SK-N-MC (cell line): ENCODE measurements around the gene PTPRN2.
"Not testable (repeated sequence)": the region's sequence is repeated elsewhere in the genome, so short reads cannot be mapped to it uniquely, and the experiment has no call there.

Source experiments
- DNase-seq: peaks from one replicate; pipeline ENCODE4 v3.0.0-alpha.2; 2011; ENCODE audit warnings: low read depth, low spot score
- H3K27ac ChIP-seq: fragments of 200-600 bp; sonication (generic); 2 replicates; pipeline ENCODE4 v1.5.1; 2016; ENCODE audit warnings: mixed run types
- H3K36me3 ChIP-seq: fragments of 200-600 bp; sonication (generic); 2 replicates; pipeline ENCODE4 v1.6.1; 2017; ENCODE audit warnings: antibody characterized with exemption, low read length, mixed read lengths; ENCODE audit not compliant: insufficient read depth
- H3K4me3 ChIP-seq: fragments of 200-600 bp; sonication (generic); 2 replicates; pipeline ENCODE4 v1.5.1; 2016
- H3K9ac ChIP-seq: fragments of 200-600 bp; sonication (generic); 2 replicates; pipeline ENCODE4 v1.8.0; 2017; ENCODE audit warnings: mixed run types, mixed read lengths; ENCODE audit not compliant: insufficient read length
- H3K9me3 ChIP-seq: fragments of 200-600 bp; sonication (generic); 2 replicates; pipeline ENCODE4 v1.6.1; 2017; ENCODE audit warnings: low read depth, mild to moderate bottlenecking, antibody characterized with exemption, low read length, moderate library complexity, mixed read lengths
- EZH2 ChIP-seq: fragments of 200-600 bp; sonication (generic); IDR thresholded peaks from one replicate; pipeline ENCODE4 v1.6.1; 2017; ENCODE audit warnings: antibody characterized with exemption
- FOXP2 ChIP-seq: optimal IDR thresholded peaks from 2 replicates; pipeline ENCODE3; 2011; ENCODE audit warnings: mild to moderate bottlenecking, moderate library complexity; ENCODE audit not compliant: insufficient read depth; ENCODE audit errors: extremely low read length, control extremely low read depth
- POLR2AphosphoS5 ChIP-seq: IDR thresholded peaks from 2 replicates; pipeline ENCODE4 v1.6.1; 2012; ENCODE audit warnings: mild to moderate bottlenecking, low read depth, low read length, borderline replicate concordance

Gene PTPRN2

GRCh38 chr7:157597562-157597961 is 990.1 kb downstream of the PTPRN2 start:
- DNase-seq = no peak
- Histone ChIP-seq H3K4me3 (no peak overlapping the region), H3K9ac (no peak overlapping the region), H3K36me3 (no peaks in the 10 kb centered on the region), H3K9me3 (no peaks in the 10 kb centered on the region), H3K27ac (no peak overlapping the region)
- TF ChIP-seq EZH2 = no peak

GRCh38 chr7:157596881-157597280 is 990.7 kb downstream of the PTPRN2 start:
- TF ChIP-seq POLR2AphosphoS5 = no peak
- no peak for TF ChIP-seq FOXP2
- TF ChIP-seq EZH2 = no peak
- Histone ChIP-seq H3K27ac (no peak overlapping the region), H3K9ac (no peak overlapping the region), H3K9me3 (no peaks in the 10 kb centered on the region), H3K4me3 (no peak overlapping the region), H3K36me3 (no peaks in the 10 kb centered on the region)
- DNase-seq = no peak

DNA sequence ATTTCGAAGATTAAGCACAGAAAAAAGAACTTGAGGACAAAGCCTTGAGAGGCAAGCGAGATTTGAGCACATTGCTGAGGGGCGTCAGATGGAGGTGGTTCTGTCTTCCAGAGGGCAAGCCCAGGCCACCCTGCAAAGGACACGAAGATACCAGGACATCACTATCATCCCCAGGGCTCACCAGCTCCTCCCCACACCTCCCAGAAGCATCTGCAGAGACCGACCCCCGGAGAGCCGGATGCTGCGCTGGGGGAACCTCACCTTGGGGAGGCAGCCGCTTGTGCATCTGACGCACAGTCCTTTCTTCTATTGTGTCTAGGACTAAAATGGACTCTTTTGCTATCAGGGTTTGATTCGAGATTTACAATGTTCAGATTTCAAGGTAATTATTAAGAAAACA is 991.2 kb downstream of the PTPRN2 start:
- no peak for TF ChIP-seq POLR2AphosphoS5
- TF ChIP-seq EZH2 = no peak
- TF ChIP-seq FOXP2 = no peak
- Histone ChIP-seq H3K9me3 (no peaks in the 10 kb centered on the region), H3K4me3 (no peak overlapping the region), H3K36me3 (no peaks in the 10 kb centered on the region), H3K9ac (no peak overlapping the region), H3K27ac (no peak overlapping the region)
- no peak for DNase-seq

- no peak overlapping the region for H3K27ac ChIP-seq
- H3K9ac ChIP-seq = no peak overlapping the region
- TF ChIP-seq EZH2 (no peak), POLR2AphosphoS5 (no peak), FOXP2 (no peak)
- DNase-seq = no peak
- H3K9me3 ChIP-seq = no peaks in the 10 kb centered on the region
- no peak overlapping the region for H3K4me3 ChIP-seq
- no peaks in the 10 kb centered on the region for H3K36me3 ChIP-seq
Observed at GRCh38 chr7:157596026-157596425, 991.6 kb downstream of the PTPRN2 start.

GRCh38 chr7:157595086-157595855 is 992.4 kb downstream of the PTPRN2 start:
- Histone ChIP-seq H3K4me3 (no peak overlapping the region), H3K9me3 (no peaks in the 10 kb centered on the region), H3K36me3 (no peaks in the 10 kb centered on the region)

DNA sequence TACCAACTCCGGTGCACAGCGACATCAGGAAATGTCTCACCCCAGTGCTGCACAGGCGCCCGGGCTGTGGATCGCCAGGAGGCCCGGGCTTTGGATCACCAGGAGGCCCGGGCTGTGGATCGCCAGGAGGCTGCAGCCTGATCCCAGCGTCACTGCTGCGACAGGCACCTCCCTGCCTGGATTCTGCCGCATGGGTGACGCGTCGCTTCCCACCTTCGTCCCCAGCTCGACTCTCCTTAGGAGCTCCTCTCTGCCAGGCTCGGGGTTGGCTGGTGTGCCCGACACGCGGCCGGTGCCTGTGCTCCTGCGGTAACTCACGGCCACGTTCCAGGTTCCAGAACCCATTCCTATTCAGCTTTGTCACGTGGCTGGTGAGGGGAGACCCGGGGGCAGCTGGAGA is 993.3 kb downstream of the PTPRN2 start:
- TF ChIP-seq POLR2AphosphoS5 (no peak), FOXP2 (no peak), EZH2 (no peak)
- no peak overlapping the region for H3K4me3 ChIP-seq
- H3K36me3 ChIP-seq = no peaks in the 10 kb centered on the region
- DNase-seq = no peak
- H3K27ac ChIP-seq = no peak overlapping the region
- no peaks in the 10 kb centered on the region for H3K9me3 ChIP-seq
- no peak overlapping the region for H3K9ac ChIP-seq

More at GRCh38 chr7:157595086-157595855, 992.4 kb downstream of the PTPRN2 start:
- DNase-seq = no peak
- TF ChIP-seq EZH2 = no peak
- no peak for TF ChIP-seq POLR2AphosphoS5
- TF ChIP-seq FOXP2 = no peak
- Histone ChIP-seq H3K27ac (no peak overlapping the region), H3K9ac (no peak overlapping the region)

DNA sequence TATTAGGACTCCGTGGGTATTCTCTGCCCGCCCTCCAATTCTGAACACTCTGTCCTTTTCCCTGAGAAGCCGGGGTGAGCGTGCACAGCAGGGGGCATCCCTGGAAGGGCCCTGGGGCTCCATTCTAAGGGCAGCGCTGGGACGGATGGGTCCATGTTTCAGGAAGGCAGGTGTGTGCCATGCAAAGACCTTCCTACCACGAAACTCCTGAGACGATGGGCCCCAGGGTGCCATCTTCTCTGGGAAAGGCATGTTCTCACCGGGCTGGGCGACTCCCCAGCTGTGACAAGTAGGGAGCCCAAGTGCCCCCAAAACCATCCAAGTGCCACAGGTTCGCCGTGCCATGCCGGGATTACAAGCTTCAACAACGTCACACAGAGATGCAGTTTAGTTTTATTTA is 994.1 kb downstream of the PTPRN2 start:
- H3K9ac ChIP-seq = no peak overlapping the region

DNA sequence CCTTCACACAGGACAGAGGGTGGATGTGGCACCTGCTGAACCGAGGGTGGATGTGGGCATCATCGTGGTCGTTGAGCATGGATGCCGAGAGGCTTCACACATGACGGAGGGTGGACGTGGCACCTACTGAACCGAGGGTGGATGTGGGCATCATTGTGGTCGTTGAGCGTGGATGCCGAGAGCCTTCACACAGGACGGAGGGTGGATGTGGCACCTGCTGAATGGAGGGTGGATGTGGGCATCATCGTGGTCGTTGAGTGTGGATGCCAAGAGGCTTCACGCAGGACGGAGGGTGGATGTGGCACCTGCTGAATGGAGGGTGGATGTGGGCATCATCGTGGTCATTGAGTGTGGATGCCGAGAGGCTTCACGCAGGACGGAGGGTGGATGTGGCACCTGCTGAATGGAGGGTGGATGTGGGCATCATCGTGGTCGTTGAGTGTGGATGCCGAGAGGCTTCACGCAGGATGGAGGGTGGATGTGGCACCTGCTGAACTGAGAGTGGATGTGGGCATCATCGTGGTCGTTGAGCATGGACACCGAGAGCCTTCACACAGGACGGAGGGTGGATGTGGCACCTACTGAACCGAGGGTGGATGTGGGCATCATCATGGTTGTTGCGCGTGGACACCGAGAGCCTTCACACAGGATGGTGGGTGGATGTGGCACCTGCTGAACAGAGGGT is 994.8 kb downstream of the PTPRN2 start:
- H3K27ac ChIP-seq, H3K4me3 ChIP-seq, H3K9me3 ChIP-seq, H3K9ac ChIP-seq, H3K36me3 ChIP-seq, DNase-seq: not testable (repeated sequence)

More for the DNA sequence above, 994.1 kb downstream of the PTPRN2 start:
- no peak overlapping the region for H3K27ac ChIP-seq
- no peak for DNase-seq
- H3K4me3 ChIP-seq = no peak overlapping the region
- H3K36me3 ChIP-seq = no peaks in the 10 kb centered on the region
- TF ChIP-seq POLR2AphosphoS5 = no peak
- TF ChIP-seq FOXP2 = no peak
- no peak for TF ChIP-seq EZH2
- no peaks in the 10 kb centered on the region for H3K9me3 ChIP-seq

DNA sequence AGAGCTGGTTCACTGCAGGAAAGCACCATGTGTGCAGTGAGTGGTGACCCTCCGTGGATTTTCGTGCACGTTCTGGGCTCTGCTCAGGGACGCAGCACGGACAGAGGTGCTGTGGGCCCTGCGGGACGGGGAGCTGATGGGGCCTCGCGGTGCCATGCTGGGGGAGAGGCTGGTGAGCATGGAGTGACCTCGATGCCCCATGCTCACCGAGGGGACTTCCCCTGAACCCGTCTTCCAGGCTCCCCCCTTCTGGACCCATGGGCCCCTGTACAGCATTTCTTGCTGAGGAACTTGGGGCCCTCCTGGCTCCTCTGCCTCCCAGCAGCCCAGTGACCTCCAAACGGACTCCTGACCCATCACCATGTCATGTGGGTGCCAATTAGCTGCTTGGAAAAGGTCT is 997.1 kb downstream of the PTPRN2 start:
- DNase-seq = no peak
- Histone ChIP-seq H3K27ac (no peak overlapping the region), H3K36me3 (no peaks in the 10 kb centered on the region), H3K4me3 (no peak overlapping the region), H3K9me3 (no peaks in the 10 kb centered on the region), H3K9ac (no peak overlapping the region)
- no peak for TF ChIP-seq FOXP2
- TF ChIP-seq POLR2AphosphoS5 = no peak
- TF ChIP-seq EZH2 = no peak
